Astrocyte (in vitro differentiated cells and primary cell): ENCODE results near the gene SLC1A6. TPM values are rescaled to one million over a fixed set of nuclear protein-coding genes. Genes with fewer than 3 reads are reported as not detected.

Source experiments
- DNase-seq: peaks from one replicate; pipeline ENCODE4 v3.0.0-alpha.2; 2010; ENCODE audit warnings: low read depth
- FAIRE-seq: peaks from 2 replicates; lab custom pipeline; 2011; peaks lifted over from hg19 to GRCh38; lab: Jason Lieb, UNC
- H2AFZ ChIP-seq: 2 replicates; pipeline ENCODE4 v1.6.0; 2012; ENCODE audit warnings: low read depth, low read length, inconsistent platforms
- H3K27ac ChIP-seq: 2 replicates; pipeline ENCODE4 v1.5.1; 2011; ENCODE audit warnings: low read depth, low read length, inconsistent platforms
- H3K27me3 ChIP-seq: 2 replicates; pipeline ENCODE4 v1.6.0; 2011; ENCODE audit warnings: low read length, inconsistent platforms; ENCODE audit not compliant: insufficient read depth
- H3K36me3 ChIP-seq: 2 replicates; pipeline ENCODE4 v1.5.1; 2011; ENCODE audit warnings: low read length, inconsistent platforms; ENCODE audit not compliant: insufficient read depth
- H3K4me1 ChIP-seq: 2 replicates; pipeline ENCODE4 v1.5.1; 2011; ENCODE audit warnings: low read length, inconsistent platforms; ENCODE audit not compliant: insufficient read depth
- H3K4me2 ChIP-seq: 2 replicates; pipeline ENCODE4 v1.6.0; 2012; ENCODE audit warnings: low read length, inconsistent platforms
- H3K4me3 ChIP-seq: 2 replicates; pipeline ENCODE4 v1.5.1; 2011; ENCODE audit warnings: low read depth, mild to moderate bottlenecking, low read length, inconsistent platforms; ENCODE audit not compliant: insufficient read depth
- H3K79me2 ChIP-seq: 2 replicates; pipeline ENCODE4 v1.6.0; 2012; ENCODE audit warnings: mild to moderate bottlenecking, low read length, inconsistent platforms; ENCODE audit not compliant: insufficient read depth
- H3K9ac ChIP-seq: 2 replicates; pipeline ENCODE4 v1.6.0; 2012; ENCODE audit warnings: mild to moderate bottlenecking, low read length, inconsistent platforms
- H3K9me3 ChIP-seq: 2 replicates; pipeline ENCODE4 v1.5.1; 2012; ENCODE audit warnings: low read depth, mild to moderate bottlenecking, low read length, inconsistent platforms; ENCODE audit not compliant: insufficient read depth
- H4K20me1 ChIP-seq: 2 replicates; pipeline ENCODE4 v1.6.0; 2012; ENCODE audit warnings: low read length, inconsistent platforms; ENCODE audit not compliant: insufficient read depth
- H3K27ac Mint-ChIP-seq: one replicate; pipeline ENCODE4 v1.8.0; 2021; ENCODE audit warnings: mild to moderate bottlenecking, mixed read lengths; ENCODE audit not compliant: unreplicated experiment
- H3K27me3 Mint-ChIP-seq: one replicate; pipeline ENCODE4 v1.8.0; 2021; ENCODE audit warnings: low read depth, mixed read lengths; ENCODE audit not compliant: unreplicated experiment
- H3K36me3 Mint-ChIP-seq: one replicate; pipeline ENCODE4 v1.8.0; 2021; ENCODE audit warnings: low read depth, mixed read lengths; ENCODE audit not compliant: unreplicated experiment
- H3K4me1 Mint-ChIP-seq: one replicate; pipeline ENCODE4 v1.8.0; 2021; ENCODE audit warnings: low read depth, mixed read lengths; ENCODE audit not compliant: unreplicated experiment
- H3K4me3 Mint-ChIP-seq: one replicate; pipeline ENCODE4 v1.8.0; 2021; ENCODE audit warnings: mild to moderate bottlenecking, moderate library complexity, mixed read lengths; ENCODE audit not compliant: unreplicated experiment
- H3K9me3 Mint-ChIP-seq: one replicate; pipeline ENCODE4 v1.8.0; 2021; ENCODE audit warnings: mild to moderate bottlenecking, mixed read lengths; ENCODE audit not compliant: unreplicated experiment
- EZH2 ChIP-seq: IDR thresholded peaks from 2 replicates; pipeline ENCODE4 v1.6.1; 2012; ENCODE audit warnings: mild to moderate bottlenecking, low read length, inconsistent platforms; ENCODE audit not compliant: insufficient read depth
- total RNA-seq: library from RNA; stranded (reverse); gene quantifications from 2 replicates; pipeline ENCODE4 v1.2.1, GENCODE V29; 2021
- TF ChIP-seq, protein P1 (sequence below): IDR thresholded peaks from 2 replicates; pipeline ENCODE4 v1.5.1; 2011; ENCODE audit warnings: low read depth, mild to moderate bottlenecking, inconsistent platforms, low read length, moderate library complexity; ENCODE audit not compliant: insufficient read depth

The SLC1A6 gene
- total RNA-seq, 1 donor from 2014 or later: 1.6 TPM

DNA sequence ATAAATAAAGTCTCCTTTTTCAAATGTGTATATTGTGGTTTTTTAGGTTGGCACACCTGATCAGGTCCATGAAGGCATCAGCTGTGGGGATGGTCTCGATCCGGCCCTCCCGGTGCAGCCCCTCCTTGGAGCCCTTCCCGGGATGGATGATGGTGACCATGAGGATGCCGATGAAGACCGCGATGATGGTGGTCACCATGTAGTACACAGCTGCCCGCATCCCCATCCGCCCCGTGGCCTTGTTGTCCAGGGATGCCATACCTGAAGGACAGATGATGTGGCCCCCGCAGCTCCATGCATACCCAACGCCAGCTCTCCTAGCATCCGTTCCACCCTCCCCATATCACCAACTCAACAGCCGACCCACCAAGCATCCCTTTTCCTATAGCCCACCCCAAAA lies 11.4 kb downstream of the SLC1A6 start:
- no peak for FAIRE-seq

DNA sequence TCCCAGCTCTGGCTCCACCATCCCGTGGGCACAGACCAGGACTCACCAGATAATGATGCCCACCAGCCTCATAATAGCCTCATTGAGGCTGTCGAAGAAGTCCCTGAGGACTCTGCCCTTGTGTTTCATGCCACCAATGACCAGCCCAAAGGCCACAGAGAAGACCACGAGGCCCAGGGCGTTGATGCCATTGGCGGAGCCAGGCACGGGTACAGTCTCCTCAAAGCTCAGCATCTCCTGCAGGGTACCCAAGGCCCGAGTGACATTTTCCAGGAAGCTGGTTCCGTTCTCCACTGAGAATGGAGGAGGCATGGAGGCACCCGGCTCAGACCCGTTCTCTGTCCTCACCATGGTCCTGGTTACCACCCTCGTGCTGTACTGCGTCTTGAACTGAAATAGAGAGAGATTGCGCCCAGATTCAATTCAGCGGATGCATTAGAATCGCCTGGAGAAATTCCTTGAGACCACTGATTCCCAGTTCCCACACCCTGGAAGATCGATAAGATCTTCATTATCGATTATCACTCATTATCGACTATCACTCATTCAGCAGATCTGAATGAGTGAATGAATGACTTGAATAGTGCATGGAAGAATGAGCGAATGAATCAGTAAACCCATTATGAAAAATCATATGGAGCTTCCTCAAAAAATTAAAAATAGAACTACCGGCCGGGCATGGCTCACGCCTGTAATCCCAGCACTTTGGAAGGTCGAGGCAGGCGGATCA lies 17.5 kb downstream of the SLC1A6 start:
- Mint-ChIP-seq H3K36me3 (no peaks in the 10 kb centered on the region), H3K4me1 (no peaks in the 10 kb centered on the region), H3K27ac (no peak overlapping the region), H3K9me3 (peaks cover 15% of the 10 kb centered on the region), H3K4me3 (no peak overlapping the region), H3K27me3 (peaks cover under 1% of the 10 kb centered on the region)
- no peaks in the 10 kb centered on the region for H3K36me3 ChIP-seq
- no peaks in the 10 kb centered on the region for H4K20me1 ChIP-seq
- peaks cover 8% of the 10 kb centered on the region for H3K9me3 ChIP-seq
- no peak overlapping the region for H3K4me3 ChIP-seq
- H3K4me2 ChIP-seq: no peak overlapping the region
- H3K4me1 ChIP-seq: no peaks in the 10 kb centered on the region
- H2AFZ ChIP-seq: no peak overlapping the region
- no peak overlapping the region for H3K27ac ChIP-seq
- DNase-seq (no peak), FAIRE-seq (no peak)
- no peaks in the 10 kb centered on the region for H3K27me3 ChIP-seq
- TF ChIP-seq, protein P1, sequence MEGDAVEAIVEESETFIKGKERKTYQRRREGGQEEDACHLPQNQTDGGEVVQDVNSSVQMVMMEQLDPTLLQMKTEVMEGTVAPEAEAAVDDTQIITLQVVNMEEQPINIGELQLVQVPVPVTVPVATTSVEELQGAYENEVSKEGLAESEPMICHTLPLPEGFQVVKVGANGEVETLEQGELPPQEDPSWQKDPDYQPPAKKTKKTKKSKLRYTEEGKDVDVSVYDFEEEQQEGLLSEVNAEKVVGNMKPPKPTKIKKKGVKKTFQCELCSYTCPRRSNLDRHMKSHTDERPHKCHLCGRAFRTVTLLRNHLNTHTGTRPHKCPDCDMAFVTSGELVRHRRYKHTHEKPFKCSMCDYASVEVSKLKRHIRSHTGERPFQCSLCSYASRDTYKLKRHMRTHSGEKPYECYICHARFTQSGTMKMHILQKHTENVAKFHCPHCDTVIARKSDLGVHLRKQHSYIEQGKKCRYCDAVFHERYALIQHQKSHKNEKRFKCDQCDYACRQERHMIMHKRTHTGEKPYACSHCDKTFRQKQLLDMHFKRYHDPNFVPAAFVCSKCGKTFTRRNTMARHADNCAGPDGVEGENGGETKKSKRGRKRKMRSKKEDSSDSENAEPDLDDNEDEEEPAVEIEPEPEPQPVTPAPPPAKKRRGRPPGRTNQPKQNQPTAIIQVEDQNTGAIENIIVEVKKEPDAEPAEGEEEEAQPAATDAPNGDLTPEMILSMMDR: no peak
- no peak for TF ChIP-seq EZH2
- H3K79me2 ChIP-seq: no peaks in the 10 kb centered on the region
- no peak overlapping the region for H3K9ac ChIP-seq

More for the DNA sequence above, 11.4 kb downstream of the SLC1A6 start:
- no peaks in the 10 kb centered on the region for H3K27me3 Mint-ChIP-seq
- H3K36me3 ChIP-seq: no peaks in the 10 kb centered on the region
- H3K9me3 Mint-ChIP-seq: peaks cover 4% of the 10 kb centered on the region
- H3K27me3 ChIP-seq: no peaks in the 10 kb centered on the region
- H3K9me3 ChIP-seq: no peaks in the 10 kb centered on the region
- no peak overlapping the region for H3K27ac ChIP-seq
- no peaks in the 10 kb centered on the region for H4K20me1 ChIP-seq
- H3K4me1 ChIP-seq: no peaks in the 10 kb centered on the region
- H3K4me3 Mint-ChIP-seq: no peak overlapping the region
- no peak overlapping the region for H3K4me2 ChIP-seq
- no peak overlapping the region for H3K9ac ChIP-seq
- no peak overlapping the region for H3K27ac Mint-ChIP-seq
- no peaks in the 10 kb centered on the region for H3K79me2 ChIP-seq
- no peaks in the 10 kb centered on the region for H3K4me1 Mint-ChIP-seq
- no peak for TF ChIP-seq EZH2
- TF ChIP-seq, protein P1: no peak
- H2AFZ ChIP-seq: no peak overlapping the region
- DNase-seq: no peak
- no peaks in the 10 kb centered on the region for H3K36me3 Mint-ChIP-seq
- no peak overlapping the region for H3K4me3 ChIP-seq

DNA sequence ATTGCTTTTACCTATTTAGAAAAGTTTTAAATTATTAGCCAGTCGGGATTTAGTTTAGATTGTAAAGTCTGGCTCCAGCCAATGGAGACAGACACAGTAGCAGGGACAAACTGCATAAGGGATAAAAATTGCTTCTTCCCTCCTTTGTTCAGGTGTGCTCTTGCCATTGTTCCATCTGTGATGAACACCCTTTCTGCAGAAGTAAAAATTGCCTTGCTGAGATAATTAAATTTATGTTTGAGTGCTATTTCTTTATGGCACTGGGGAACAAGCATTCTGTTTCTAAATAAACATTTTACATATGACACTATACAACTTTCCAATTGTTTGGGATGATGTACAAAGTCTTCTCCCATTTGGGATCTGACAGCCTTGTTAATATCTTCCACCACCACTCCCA lies 20.4 kb downstream of the SLC1A6 start:
- H3K9me3 Mint-ChIP-seq: peaks cover 15% of the 10 kb centered on the region
- no peaks in the 10 kb centered on the region for H3K36me3 ChIP-seq
- TF ChIP-seq EZH2: no peak
- TF ChIP-seq, protein P1: no peak
- no peak overlapping the region for H3K4me3 Mint-ChIP-seq
- H3K4me1 Mint-ChIP-seq: no peaks in the 10 kb centered on the region
- FAIRE-seq (no peak), DNase-seq (no peak)
- peaks cover 2% of the 10 kb centered on the region for H3K27me3 Mint-ChIP-seq
- peaks cover 15% of the 10 kb centered on the region for H3K9me3 ChIP-seq
- H4K20me1 ChIP-seq: no peaks in the 10 kb centered on the region
- H3K27ac Mint-ChIP-seq: no peak overlapping the region
- no peak overlapping the region for H3K4me3 ChIP-seq
- no peak overlapping the region for H3K27ac ChIP-seq
- H3K4me1 ChIP-seq: no peaks in the 10 kb centered on the region
- H3K36me3 Mint-ChIP-seq: no peaks in the 10 kb centered on the region
- H2AFZ ChIP-seq: no peak overlapping the region
- H3K27me3 ChIP-seq: no peaks in the 10 kb centered on the region
- H3K79me2 ChIP-seq: no peaks in the 10 kb centered on the region
- H3K4me2 ChIP-seq: no peak overlapping the region
- H3K9ac ChIP-seq: no peak overlapping the region
